ENCODE results near the gene EHMT1.

Gene EHMT1

GRCh38 chr9:137880160-137880975, 261.6 kb downstream of the EHMT1 start:
- Histone ChIP-seq H3K27me3 (ENCODE audit: low read length) (no peaks in the 10 kb centered on the region), H3K9me3 (ENCODE audit: insufficient read depth, low read length) (no peaks in the 10 kb centered on the region), H3K36me3 (ENCODE audit: low read length) (no peaks in the 10 kb centered on the region), H3K79me2 (ENCODE audit: insufficient read depth, low read length) (no peaks in the 10 kb centered on the region), H3K4me2 (ENCODE audit: low read depth, low read length, poor library complexity, severe bottlenecking) (no peak overlapping the region), H3K9me2 (replicated peaks; ENCODE audit: insufficient read depth, low read length) (no peaks in the 10 kb centered on the region), H3K4me3 (ENCODE audit: insufficient read depth, low read length, poor library complexity, severe bottlenecking) (no peak overlapping the region), H4K20me1 (ENCODE audit: low read depth, low read length) (no peaks in the 10 kb centered on the region), H3F3A (ENCODE audit: insufficient read depth) (no peaks in the 10 kb centered on the region), H2AFZ (ENCODE audit: low read depth, low read length, severe bottlenecking) (no peak overlapping the region), H3K9ac (ENCODE audit: low read length) (no peak overlapping the region), H3K27ac (ENCODE audit: low read depth, low read length) (no peak overlapping the region)
- TF ChIP-seq CTCF (IDR thresholded peaks at IDR 0.05; ENCODE audit: insufficient read depth, low read length, poor library complexity, severe bottlenecking) (no peak), EZH2phosphoT487 (conservative IDR thresholded peaks at IDR 0.05; ENCODE audit: low read length) (no peak)

GRCh38 chr9:137880976-137881530, 262.2 kb downstream of the EHMT1 start:
- no peak overlapping the region for H2AFZ ChIP-seq (ENCODE audit: low read depth, low read length, severe bottlenecking)
- H3K9me3 ChIP-seq (ENCODE audit: insufficient read depth, low read length), result no peaks in the 10 kb centered on the region
- H3F3A ChIP-seq (ENCODE audit: insufficient read depth), result no peaks in the 10 kb centered on the region
- no peaks in the 10 kb centered on the region for H3K36me3 ChIP-seq (ENCODE audit: low read length)
- H3K79me2 ChIP-seq (ENCODE audit: insufficient read depth, low read length), result no peaks in the 10 kb centered on the region
- H3K4me3 ChIP-seq (ENCODE audit: insufficient read depth, low read length, poor library complexity, severe bottlenecking), result no peak overlapping the region
- H3K9me2 ChIP-seq (replicated peaks; ENCODE audit: insufficient read depth, low read length), result no peaks in the 10 kb centered on the region
- H3K27ac ChIP-seq (ENCODE audit: low read depth, low read length), result no peak overlapping the region
- H3K27me3 ChIP-seq (ENCODE audit: low read length), result no peaks in the 10 kb centered on the region
- H3K4me2 ChIP-seq (ENCODE audit: low read depth, low read length, poor library complexity, severe bottlenecking), result no peak overlapping the region
- no peak overlapping the region for H3K9ac ChIP-seq (ENCODE audit: low read length)
- no peaks in the 10 kb centered on the region for H4K20me1 ChIP-seq (ENCODE audit: low read depth, low read length)
- no peak for TF ChIP-seq CTCF (IDR thresholded peaks at IDR 0.05; ENCODE audit: insufficient read depth, low read length, poor library complexity, severe bottlenecking)
- TF ChIP-seq EZH2phosphoT487 (conservative IDR thresholded peaks at IDR 0.05; ENCODE audit: low read length), result no peak

GRCh38 chr9:137881591-137882505, 263.0 kb downstream of the EHMT1 start:
- TF ChIP-seq CTCF (IDR thresholded peaks at IDR 0.05; ENCODE audit: insufficient read depth, low read length, poor library complexity, severe bottlenecking), result no peak
- no peak for TF ChIP-seq EZH2phosphoT487 (conservative IDR thresholded peaks at IDR 0.05; ENCODE audit: low read length)
- H3K9ac ChIP-seq (ENCODE audit: low read length), result no peak overlapping the region
- H4K20me1 ChIP-seq (ENCODE audit: low read depth, low read length), result no peaks in the 10 kb centered on the region
- H3K4me2 ChIP-seq (ENCODE audit: low read depth, low read length, poor library complexity, severe bottlenecking), result no peak overlapping the region
- H2AFZ ChIP-seq (ENCODE audit: low read depth, low read length, severe bottlenecking), result no peak overlapping the region
- H3K27ac ChIP-seq (ENCODE audit: low read depth, low read length), result no peak overlapping the region
- H3F3A ChIP-seq (ENCODE audit: insufficient read depth), result no peaks in the 10 kb centered on the region
- no peaks in the 10 kb centered on the region for H3K9me2 ChIP-seq (replicated peaks; ENCODE audit: insufficient read depth, low read length)
- no peak overlapping the region for H3K4me3 ChIP-seq (ENCODE audit: insufficient read depth, low read length, poor library complexity, severe bottlenecking)
- H3K27me3 ChIP-seq (ENCODE audit: low read length), result no peaks in the 10 kb centered on the region
- no peaks in the 10 kb centered on the region for H3K79me2 ChIP-seq (ENCODE audit: insufficient read depth, low read length)
- no peaks in the 10 kb centered on the region for H3K9me3 ChIP-seq (ENCODE audit: insufficient read depth, low read length)
- no peaks in the 10 kb centered on the region for H3K36me3 ChIP-seq (ENCODE audit: low read length)

Data from SU-DHL-6 (cell line).